ENCODE data around the gene PIGK.

The PIGK gene

DNA sequence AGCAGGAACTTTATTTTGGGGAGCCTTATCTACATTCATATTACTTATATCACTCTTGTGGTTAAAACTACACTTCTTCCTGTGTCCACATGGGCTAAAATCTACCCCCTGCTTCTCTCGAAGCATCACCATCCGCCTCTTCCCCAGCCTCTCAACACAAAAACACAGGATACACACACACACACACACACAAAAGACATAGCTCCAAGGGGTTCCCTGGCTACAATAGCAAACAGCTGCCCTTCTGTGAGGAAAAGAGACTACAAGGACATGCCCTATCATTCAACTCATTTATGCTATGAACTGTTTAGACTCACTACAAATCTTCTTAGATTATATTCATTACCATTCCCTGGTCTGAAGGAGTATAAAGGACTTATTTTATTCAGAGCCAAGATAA is 155.0 kb downstream of the PIGK start (continued):
- TF ChIP-seq, protein P1, sequence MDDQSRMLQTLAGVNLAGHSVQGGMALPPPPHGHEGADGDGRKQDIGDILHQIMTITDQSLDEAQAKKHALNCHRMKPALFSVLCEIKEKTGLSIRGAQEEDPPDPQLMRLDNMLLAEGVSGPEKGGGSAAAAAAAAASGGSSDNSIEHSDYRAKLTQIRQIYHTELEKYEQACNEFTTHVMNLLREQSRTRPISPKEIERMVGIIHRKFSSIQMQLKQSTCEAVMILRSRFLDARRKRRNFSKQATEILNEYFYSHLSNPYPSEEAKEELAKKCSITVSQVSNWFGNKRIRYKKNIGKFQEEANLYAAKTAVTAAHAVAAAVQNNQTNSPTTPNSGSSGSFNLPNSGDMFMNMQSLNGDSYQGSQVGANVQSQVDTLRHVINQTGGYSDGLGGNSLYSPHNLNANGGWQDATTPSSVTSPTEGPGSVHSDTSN (CRISPR knock-in tag; IDR thresholded peaks at IDR 0.05), result no peak
- TF ChIP-seq ZNF571 (tag by site-specific recombination; IDR thresholded peaks at IDR 0.05), result no peak

DNA sequence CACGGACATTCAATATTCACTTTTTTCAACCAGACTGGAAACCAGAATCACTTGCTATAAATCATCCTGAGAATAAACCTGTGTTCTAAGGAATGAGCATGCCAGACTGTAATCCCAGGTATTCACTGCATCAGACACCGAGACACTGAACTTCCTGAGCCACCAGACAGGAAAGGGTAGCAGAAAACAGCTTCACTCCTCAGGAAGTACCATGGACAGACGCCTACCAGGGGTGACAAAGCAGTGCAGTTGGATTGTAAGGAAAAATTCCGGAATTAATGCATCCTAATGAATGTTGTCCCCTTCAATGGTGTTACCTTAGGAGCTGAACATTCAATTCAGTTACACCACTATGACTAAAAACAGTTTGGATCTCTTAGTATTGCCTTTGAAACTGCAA is 156.1 kb downstream of the PIGK start:
- TF ChIP-seq, protein P2, sequence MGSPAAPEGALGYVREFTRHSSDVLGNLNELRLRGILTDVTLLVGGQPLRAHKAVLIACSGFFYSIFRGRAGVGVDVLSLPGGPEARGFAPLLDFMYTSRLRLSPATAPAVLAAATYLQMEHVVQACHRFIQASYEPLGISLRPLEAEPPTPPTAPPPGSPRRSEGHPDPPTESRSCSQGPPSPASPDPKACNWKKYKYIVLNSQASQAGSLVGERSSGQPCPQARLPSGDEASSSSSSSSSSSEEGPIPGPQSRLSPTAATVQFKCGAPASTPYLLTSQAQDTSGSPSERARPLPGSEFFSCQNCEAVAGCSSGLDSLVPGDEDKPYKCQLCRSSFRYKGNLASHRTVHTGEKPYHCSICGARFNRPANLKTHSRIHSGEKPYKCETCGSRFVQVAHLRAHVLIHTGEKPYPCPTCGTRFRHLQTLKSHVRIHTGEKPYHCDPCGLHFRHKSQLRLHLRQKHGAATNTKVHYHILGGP (tag by site-specific recombination; IDR thresholded peaks at IDR 0.05), result no peak
- TF ChIP-seq, protein P3, sequence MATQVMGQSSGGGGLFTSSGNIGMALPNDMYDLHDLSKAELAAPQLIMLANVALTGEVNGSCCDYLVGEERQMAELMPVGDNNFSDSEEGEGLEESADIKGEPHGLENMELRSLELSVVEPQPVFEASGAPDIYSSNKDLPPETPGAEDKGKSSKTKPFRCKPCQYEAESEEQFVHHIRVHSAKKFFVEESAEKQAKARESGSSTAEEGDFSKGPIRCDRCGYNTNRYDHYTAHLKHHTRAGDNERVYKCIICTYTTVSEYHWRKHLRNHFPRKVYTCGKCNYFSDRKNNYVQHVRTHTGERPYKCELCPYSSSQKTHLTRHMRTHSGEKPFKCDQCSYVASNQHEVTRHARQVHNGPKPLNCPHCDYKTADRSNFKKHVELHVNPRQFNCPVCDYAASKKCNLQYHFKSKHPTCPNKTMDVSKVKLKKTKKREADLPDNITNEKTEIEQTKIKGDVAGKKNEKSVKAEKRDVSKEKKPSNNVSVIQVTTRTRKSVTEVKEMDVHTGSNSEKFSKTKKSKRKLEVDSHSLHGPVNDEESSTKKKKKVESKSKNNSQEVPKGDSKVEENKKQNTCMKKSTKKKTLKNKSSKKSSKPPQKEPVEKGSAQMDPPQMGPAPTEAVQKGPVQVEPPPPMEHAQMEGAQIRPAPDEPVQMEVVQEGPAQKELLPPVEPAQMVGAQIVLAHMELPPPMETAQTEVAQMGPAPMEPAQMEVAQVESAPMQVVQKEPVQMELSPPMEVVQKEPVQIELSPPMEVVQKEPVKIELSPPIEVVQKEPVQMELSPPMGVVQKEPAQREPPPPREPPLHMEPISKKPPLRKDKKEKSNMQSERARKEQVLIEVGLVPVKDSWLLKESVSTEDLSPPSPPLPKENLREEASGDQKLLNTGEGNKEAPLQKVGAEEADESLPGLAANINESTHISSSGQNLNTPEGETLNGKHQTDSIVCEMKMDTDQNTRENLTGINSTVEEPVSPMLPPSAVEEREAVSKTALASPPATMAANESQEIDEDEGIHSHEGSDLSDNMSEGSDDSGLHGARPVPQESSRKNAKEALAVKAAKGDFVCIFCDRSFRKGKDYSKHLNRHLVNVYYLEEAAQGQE (tag by site-specific recombination; IDR thresholded peaks at IDR 0.05), result peak; percentile 95
- ChIA-PET CTCF (no interaction called here), POLR2A (no interaction called here)
- no peak overlapping the region for H3K27ac ChIP-seq (ENCODE audit: extremely low read depth, low read depth, low read length)
- no peaks in the 10 kb centered on the region for H3K4me1 ChIP-seq (ENCODE audit: control insufficient read depth, insufficient read depth, low read length)
- H3K36me3 ChIP-seq (ENCODE audit: control insufficient read depth in 2 of 2, insufficient read depth in 1 of 2, low read length in 2 of 2), result no peaks in the 10 kb centered on the region
- no peaks in the 10 kb centered on the region for H3K9me3 ChIP-seq (ENCODE audit: control insufficient read depth, insufficient read depth, low read depth, low read length)
- H3K4me3 ChIP-seq (ENCODE audit: low read depth, low read length), result no peak overlapping the region

DNA sequence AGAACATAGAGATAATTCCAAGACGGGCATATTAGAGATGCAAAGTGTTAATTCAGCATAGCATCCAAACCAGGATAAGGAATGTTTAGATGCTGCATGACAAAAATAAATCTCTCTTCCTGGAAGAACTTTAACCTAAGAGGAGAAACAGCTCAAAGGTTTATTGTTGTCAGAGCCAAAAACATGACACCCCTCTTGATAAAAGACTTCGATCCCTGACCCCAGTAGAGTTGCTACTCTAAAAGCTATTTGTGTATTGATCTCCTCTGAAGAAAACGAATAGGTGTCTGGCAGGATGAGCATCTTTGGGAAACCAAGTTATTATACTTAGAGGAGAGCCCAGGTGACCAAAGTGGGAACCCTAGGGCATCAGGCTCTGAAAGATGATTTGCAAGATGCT is 158.1 kb downstream of the PIGK start:
- Histone ChIP-seq H3K4me1 (ENCODE audit: control insufficient read depth, insufficient read depth, low read length) (no peaks in the 10 kb centered on the region), H3K4me3 (ENCODE audit: low read depth, low read length) (no peak overlapping the region), H3K27ac (ENCODE audit: extremely low read depth, low read depth, low read length) (no peak overlapping the region), H3K9me3 (ENCODE audit: control insufficient read depth, insufficient read depth, low read depth, low read length) (no peaks in the 10 kb centered on the region), H3K36me3 (ENCODE audit: control insufficient read depth in 2 of 2, insufficient read depth in 1 of 2, low read length in 2 of 2) (no peaks in the 10 kb centered on the region)
- ChIA-PET CTCF (no interaction called here), POLR2A (no interaction called here)
- no peak for TF ChIP-seq ZNF510 (tag by site-specific recombination; IDR thresholded peaks at IDR 0.05; ENCODE audit: insufficient replicate concordance)
- TF ChIP-seq ZNF707 (tag by site-specific recombination; IDR thresholded peaks at IDR 0.05), result no peak
- TF ChIP-seq KLF16 (tag by site-specific recombination; IDR thresholded peaks at IDR 0.05), result no peak
- no peak for TF ChIP-seq REPIN1 (tag by site-specific recombination; IDR thresholded peaks at IDR 0.05; ENCODE audit: low read depth)

DNA sequence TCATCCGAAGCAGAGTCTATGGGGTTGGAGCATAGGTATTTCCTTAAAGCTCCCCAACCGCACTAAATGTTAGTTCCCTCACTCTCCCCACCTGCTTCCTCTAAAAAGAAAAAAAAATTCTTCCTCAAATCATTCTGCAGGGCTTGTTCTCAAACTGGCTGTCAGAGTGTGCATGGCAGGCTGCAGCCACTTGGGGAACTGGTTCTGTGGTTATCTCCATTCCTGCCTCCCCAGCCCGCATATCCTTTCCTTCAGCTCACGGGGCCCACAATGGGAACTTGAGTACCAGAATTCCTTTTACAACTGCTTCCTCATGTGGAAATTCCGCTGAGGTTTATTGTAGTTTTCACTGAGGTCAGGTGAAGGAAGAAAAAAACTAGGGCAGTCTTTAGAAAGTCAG is 159.2 kb downstream of the PIGK start:
- ChIA-PET CTCF (no interaction called here), POLR2A (no interaction called here)
- H3K27ac ChIP-seq (ENCODE audit: extremely low read depth, low read depth, low read length), result no peak overlapping the region
- H3K4me1 ChIP-seq (ENCODE audit: control insufficient read depth, insufficient read depth, low read length), result no peaks in the 10 kb centered on the region
- H3K9me3 ChIP-seq (ENCODE audit: control insufficient read depth, insufficient read depth, low read depth, low read length), result no peaks in the 10 kb centered on the region
- H3K4me3 ChIP-seq (ENCODE audit: low read depth, low read length), result no peak overlapping the region
- no peaks in the 10 kb centered on the region for H3K36me3 ChIP-seq (ENCODE audit: control insufficient read depth in 2 of 2, insufficient read depth in 1 of 2, low read length in 2 of 2)
- TF ChIP-seq SCRT2 (tag by site-specific recombination; IDR thresholded peaks at IDR 0.05) (no peak), ZNF623 (tag by site-specific recombination; IDR thresholded peaks at IDR 0.05) (no peak), ZNF292 (tag by site-specific recombination; IDR thresholded peaks at IDR 0.05; ENCODE audit: borderline replicate concordance, low read depth) (no peak), ZNF350 (tag by site-specific recombination; IDR thresholded peaks at IDR 0.05) (no peak), ZNF214 (tag by site-specific recombination; IDR thresholded peaks at IDR 0.05; ENCODE audit: borderline replicate concordance) (no peak), ZNF529 (tag by site-specific recombination; IDR thresholded peaks at IDR 0.05; ENCODE audit: insufficient replicate concordance) (no peak), ZFP3 (tag by site-specific recombination; IDR thresholded peaks at IDR 0.05; ENCODE audit: low read depth) (no peak), ZNF510 (tag by site-specific recombination; IDR thresholded peaks at IDR 0.05; ENCODE audit: insufficient replicate concordance) (no peak), ZNF221 (tag by site-specific recombination; IDR thresholded peaks at IDR 0.05; ENCODE audit: borderline replicate concordance) (no peak), ZNF133 (tag by site-specific recombination; IDR thresholded peaks at IDR 0.05) (no peak), ZNF624 (tag by site-specific recombination; IDR thresholded peaks at IDR 0.05) (no peak), ZNF140 (tag by site-specific recombination; IDR thresholded peaks at IDR 0.05) (no peak), MZF1 (tag by site-specific recombination; IDR thresholded peaks at IDR 0.05; ENCODE audit: borderline replicate concordance) (no peak), ZNF274 (IDR thresholded peaks at IDR 0.05; ENCODE audit: low read length) (no peak), ZNF274 (tag by site-specific recombination; IDR thresholded peaks at IDR 0.05; ENCODE audit: borderline replicate concordance) (no peak), ZNF239 (tag by site-specific recombination; IDR thresholded peaks at IDR 0.05) (no peak)
- TF ChIP-seq, protein P4, sequence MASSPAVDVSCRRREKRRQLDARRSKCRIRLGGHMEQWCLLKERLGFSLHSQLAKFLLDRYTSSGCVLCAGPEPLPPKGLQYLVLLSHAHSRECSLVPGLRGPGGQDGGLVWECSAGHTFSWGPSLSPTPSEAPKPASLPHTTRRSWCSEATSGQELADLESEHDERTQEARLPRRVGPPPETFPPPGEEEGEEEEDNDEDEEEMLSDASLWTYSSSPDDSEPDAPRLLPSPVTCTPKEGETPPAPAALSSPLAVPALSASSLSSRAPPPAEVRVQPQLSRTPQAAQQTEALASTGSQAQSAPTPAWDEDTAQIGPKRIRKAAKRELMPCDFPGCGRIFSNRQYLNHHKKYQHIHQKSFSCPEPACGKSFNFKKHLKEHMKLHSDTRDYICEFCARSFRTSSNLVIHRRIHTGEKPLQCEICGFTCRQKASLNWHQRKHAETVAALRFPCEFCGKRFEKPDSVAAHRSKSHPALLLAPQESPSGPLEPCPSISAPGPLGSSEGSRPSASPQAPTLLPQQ (tag by site-specific recombination; IDR thresholded peaks at IDR 0.05), result no peak
